ENCODE measurements around the gene ADORA2A.

ADORA2A gene

DNA sequence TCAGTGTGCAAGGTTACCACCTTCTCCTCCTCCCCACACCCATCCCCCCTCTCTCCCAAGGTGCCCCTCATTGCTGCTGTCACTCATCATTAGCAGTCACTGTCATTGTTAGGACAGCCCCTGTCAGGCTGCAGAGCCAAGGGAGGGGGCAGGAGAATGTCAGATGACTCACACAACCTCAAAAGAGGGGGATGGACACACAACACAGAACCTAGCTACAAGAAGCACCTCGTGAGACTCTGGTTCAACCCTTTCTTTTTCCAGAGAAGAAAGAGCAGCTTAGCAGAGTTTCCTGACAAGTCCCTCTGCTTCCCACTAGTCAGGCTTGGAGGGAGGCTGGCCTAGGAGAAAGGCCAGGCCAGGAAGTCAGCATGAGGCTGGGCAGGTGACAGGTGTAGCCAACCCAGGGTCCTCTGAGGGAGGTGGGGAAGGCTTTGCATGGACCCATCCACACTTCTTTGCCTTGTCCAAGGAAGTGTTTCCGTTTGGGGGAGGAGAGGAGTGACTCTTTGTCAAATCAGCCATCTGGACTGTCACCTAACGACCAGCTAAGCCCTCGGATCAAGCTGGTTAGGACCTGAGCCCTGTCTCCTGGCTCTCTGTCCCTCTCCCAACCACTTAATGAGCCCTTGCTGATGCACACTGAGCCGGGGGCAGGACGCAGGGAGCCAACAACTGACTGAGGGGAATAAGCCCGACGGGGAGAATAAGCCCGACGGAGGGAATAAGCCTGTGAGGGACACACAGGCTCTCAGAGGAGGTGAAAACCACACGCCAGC is 18.3 kb downstream of the ADORA2A start:
- no peak for DNase-seq (ENCODE audit: low read depth in 1 of 2, low spot score in 1 of 2)

DNA sequence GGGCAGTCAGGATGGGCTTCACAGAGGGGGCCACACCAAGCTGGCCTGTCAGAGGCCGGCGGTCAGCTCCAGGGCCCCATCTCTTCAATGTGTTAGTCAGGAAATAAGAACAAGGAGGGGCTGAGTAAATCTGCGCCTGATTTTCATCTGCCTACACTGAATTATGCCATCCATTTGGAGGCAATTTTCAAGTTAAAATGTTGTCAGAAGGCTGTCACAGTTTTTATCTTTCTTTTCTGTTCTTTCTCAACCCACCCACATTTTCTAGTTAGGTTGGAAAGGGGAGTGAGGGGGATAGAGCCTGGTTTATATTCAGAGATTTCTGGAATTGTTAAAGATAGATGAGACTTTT is 18.8 kb downstream of the ADORA2A start:
- no peak for DNase-seq (ENCODE audit: low read depth in 1 of 2, low spot score in 1 of 2)

DNA sequence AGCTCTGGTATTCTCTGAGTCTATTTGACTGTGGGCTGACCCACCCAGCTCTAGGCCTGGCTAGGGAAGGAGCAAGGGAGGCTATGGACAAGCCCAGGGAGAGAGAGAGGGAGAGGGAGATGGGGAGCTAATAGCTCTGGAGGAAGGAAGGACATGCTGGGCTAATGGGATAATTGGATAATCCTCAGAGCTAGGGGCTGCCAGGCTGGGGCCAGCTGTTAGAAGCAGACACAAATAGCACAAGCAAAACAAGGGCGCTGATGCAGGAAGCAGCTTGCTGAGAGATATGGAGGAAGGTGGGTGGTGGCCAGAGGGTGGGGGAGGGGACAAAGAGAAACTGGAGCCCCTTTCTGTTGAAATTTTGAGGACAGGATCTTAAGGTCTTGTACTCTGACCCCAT is 23.2 kb downstream of the ADORA2A start:
- no peak for DNase-seq (ENCODE audit: low read depth in 1 of 2, low spot score in 1 of 2)

DNA sequence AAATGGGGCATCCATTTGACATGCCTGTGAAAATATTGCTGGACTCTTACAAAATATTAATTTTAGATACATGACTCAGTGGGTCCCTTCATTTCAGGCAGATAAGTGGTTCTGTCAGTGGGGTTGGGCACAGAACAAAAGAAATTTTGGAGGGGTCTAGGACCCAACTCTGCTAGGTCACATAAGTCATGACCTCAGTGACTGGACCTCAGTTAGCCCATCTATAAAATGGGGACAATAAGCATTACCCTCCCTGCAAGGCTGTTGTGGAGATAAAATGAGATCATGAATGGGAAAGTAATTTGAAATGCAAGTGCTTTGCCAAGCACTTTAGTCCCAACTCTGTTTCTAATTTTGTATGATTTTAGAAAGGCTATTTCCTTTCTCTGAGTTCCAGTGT is 23.8 kb downstream of the ADORA2A start:
- DNase-seq (ENCODE audit: low read depth in 1 of 2, low spot score in 1 of 2), result no peak

DNA sequence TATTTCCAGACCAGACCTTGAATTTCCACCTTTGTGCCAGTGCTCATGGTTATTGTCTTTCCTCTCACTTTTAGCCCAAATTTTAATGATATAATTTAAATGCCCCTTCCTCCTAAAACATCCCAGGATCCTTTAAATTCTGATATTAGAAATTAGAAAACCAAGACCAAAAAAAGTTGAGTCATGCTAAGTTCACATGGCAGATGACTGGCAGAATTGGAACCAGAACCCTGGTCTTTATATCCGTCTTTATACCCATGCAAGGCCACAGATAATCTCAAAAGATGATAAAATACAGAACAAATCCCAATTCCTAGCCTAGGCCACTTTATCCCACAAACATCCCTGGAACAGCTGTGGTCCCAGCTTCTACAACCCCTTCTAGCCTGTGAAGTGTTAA is 26.5 kb downstream of the ADORA2A start:
- DNase-seq (ENCODE audit: low read depth in 1 of 2, low spot score in 1 of 2), result no peak

DNA sequence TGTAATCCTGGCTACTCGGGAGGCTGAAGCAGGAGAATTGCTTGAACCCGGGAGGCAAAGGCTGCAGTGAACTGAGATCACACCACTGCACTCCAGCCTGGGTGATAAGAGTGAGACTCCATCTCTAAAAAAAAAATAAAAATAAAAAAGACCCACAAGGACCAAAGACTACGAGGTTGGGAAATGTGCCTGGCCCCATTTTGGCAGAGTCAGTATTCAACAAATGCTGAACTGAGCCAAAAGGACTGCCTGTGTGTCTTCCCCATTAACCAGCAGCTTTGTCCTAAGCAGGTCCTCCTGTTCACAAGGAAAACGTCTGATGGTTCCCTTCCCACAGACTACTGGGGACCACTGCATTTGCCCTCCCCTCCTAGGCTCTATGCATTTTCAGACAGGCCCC is 27.6 kb downstream of the ADORA2A start:
- no peak for DNase-seq (ENCODE audit: low read depth in 1 of 2, low spot score in 1 of 2)

DNA sequence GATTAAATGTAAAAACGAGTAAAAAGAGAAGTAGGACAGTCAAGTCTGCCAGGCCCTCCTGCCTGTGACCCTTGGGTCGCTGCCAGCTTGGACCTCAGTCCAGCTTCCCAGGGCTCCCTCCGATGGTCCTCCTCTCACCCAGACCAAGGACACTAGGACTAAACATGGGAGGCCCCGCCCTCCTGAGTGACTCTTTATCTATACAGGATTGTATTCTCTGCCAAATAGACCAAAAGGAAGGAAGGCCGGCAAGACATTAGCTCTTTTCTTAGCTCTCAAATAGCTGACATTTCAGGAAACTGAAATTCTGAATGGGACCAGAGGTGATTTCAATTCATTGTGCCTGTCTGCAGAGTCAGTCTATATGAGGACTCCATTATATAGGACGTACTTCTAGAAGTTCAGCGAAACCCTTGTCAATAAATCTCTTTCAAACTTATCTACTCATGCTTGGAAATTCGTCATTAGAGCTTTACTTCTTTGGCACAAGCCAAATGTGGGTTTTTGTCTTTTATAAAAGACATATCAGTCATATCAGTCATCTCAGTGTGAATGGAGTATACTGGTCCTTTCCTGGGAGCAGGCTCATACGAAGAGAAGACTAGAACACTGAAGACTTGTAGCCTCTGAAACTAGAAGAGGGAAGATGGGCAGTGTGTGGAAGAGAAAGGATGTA is 28.5 kb downstream of the ADORA2A start:
- no peak for DNase-seq (ENCODE audit: low read depth in 1 of 2, low spot score in 1 of 2)

DNA sequence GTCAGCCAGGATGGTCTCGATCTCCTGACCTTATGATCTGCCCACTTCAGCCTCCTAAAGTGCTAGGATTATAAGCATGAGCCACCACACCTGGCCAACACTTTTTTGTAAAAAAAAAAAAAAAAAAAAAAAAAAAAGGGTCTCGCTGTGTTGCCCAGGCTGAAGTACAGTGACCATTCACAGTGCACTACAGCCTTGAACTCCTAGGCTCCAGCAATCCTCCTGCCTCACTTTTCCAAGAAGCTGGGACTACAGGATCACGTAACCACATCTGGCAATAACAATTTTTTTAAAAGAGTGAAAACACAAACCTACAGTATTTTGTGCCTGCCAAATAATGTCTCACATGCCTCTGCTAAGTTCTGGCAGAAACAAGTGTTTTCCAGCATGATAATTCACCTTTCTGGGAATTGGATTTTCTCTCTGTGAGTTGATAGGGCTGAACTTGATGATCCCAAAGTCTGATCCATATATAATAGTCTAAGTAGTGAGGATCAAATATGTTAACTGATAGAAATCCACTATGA is 30.6 kb downstream of the ADORA2A start:
- no peak for DNase-seq (ENCODE audit: low read depth in 1 of 2, low spot score in 1 of 2)

DNA sequence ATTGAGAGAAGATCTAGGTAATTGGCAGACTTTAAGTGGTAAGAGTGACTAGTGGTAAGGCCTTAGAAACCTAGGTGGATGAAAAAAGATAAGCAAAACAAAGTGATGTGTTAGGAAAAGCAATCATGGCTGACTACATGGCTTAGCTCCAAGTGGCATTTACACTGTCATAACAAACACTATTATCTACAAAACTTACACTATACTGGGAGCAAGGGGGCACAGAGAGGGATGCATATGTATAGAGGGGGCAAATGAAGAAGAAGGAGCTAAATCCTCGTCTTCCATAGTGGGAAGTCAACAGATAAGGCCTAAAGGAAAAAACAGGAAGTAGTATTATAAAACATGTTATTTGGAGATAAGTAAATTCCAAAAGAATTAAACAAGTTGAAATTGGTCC is 32.5 kb downstream of the ADORA2A start:
- DNase-seq (ENCODE audit: low read depth in 1 of 2, low spot score in 1 of 2), result no peak

DNA sequence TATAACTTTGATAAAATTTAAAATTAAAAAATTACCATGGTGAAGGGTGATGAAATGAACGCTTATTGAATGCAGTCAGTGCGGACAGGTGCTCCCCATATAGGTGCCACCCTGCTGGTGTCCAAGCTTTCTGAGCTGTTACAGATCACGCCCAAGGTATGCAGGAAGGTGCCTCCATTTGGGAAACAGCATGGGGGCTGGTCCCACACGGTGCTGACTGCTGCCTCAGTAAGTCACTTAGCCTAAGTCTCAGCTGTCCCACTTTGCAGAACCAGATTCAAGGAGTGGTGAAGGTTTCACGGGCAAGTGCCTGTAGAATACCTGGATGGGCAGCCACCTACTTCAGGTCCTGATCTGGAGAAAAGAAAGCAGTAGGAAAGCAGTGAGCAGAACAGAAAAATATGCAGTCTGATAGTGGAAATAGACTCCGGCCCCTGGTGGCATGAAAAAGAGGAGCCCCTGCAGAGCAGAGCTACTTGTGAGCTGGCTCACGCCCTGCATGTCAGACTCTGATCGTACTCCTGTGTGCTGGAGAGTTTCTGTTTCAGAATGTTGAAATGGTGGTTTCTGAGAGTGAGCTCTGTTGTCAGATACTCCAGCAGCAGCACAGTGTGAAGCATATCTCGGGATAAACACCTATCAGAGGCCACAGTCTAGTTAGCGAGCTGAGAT is 33.2 kb downstream of the ADORA2A start:
- no peak for DNase-seq (ENCODE audit: low read depth in 1 of 2, low spot score in 1 of 2)

DNA sequence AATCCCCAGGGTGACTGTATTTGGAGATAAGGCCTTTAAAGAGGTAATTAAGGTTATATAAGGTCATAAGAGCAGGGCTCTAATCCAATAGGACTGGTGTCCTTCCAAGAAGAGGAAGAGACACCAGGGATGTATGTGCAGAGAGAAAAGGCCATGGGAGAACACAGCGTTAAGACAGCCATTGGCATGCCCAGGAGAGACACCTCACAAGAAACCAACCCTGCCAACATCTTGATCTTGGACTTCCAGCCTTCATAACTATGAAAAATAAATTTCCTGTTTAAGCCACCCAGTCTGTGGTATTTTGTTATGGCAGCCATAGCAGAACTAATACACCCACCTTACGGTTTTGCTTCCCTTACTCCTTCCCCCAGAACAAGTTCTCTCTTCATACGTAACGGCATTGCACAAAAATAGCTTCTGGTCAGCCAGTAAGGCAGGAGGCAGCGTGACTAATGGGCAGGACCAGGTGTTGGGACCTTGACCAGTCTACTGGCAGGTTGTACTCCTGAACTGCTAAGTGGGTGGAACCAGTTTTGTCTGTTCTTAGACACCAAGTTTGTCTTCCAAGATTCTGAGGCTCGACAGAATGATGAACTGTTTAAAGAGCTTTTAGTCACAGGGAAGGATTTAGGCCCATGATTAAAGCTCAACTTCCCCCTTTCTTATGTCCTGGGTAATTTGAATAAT is 35.8 kb downstream of the ADORA2A start:
- DNase-seq (ENCODE audit: low read depth in 1 of 2, low spot score in 1 of 2), result no peak

DNA sequence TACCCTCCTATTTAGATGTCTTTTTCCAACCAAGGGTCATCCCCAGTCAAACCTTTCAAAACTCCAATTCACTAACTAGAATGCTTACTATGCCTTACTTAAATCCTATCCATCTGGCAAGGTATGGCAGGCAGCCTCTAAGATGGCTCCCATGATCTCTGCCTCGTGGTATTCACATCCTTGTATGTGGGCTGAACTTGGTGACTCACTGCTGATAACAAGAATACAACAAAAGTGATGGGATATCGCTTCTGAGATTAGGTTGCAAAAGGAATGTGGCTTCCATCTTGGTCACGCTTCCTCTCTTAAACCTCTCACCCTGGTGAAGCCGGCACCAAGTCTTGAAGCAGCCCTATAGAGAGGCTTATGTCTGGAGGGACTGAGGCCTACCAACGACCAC is 38.2 kb downstream of the ADORA2A start:
- DNase-seq (ENCODE audit: low read depth in 1 of 2, low spot score in 1 of 2), result no peak

DNA sequence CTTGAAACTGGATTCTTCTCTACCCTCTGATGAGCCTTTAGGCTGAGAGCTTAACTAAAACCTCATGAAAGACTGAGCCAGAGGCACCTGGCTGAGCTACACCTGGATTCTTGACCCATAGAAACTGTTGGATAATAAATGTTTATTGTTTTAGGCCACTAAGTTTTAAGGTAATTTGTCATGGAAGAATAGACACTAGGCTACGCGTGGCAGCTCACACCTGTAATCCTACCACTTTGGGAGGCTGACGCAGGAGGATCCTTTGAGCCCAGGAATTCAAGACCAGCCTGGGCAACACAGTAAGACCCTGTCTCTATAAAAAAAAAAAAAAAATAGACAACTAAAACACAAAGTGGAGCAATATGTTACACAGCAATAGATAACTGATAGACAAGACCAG is 38.6 kb downstream of the ADORA2A start:
- DNase-seq (ENCODE audit: low read depth in 1 of 2, low spot score in 1 of 2), result no peak

DNA sequence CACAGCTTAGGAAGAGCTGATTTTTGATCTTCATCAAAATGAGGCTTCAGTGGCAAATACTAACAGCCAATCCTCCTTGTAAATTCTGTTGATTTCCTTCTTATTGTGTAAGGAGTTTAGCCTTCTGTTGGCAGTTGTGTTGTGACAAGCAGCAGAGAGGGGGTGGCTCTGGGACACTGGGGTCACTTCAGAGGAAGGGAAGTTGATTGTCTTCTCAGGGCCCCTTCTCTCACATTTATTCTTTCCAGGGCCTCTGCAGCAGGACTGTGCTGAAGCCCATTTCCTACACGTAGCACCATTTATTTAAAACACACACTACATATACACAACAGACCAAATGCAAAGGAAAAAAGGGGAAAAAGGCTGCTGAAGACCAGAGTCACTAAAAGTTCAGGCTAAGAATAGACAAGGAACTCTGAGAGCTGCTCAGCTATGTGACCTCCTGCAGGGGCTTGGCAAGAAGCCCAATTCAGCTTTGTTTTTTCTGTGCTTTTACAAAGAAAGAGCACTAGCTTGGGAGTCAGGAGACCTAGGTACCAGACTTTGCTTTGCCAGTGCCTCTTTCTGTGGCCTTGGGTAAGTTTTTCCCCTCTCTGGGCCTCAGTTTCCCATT is 39.4 kb downstream of the ADORA2A start:
- no peak for DNase-seq (ENCODE audit: low read depth in 1 of 2, low spot score in 1 of 2)

DNA sequence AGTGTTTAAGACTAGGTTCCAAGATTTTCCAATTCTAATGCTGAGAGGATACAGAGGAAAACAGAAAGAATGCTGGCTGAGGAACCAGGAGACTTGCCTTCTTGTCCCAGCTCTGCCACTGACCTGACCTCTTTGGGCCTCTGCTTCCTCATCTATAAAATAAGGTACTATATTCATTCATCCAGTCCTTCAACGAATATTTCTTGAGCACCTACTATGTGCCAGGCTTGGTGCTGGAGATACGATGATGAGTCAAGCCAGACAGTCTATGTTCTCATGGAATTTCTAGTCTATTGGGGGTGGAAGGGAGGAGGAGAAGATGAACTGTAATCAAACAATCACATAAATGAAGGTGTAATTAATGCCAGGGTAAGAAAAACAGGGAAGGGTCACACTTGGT is 39.9 kb downstream of the ADORA2A start:
- no peak for DNase-seq (ENCODE audit: low read depth in 1 of 2, low spot score in 1 of 2)

DNA sequence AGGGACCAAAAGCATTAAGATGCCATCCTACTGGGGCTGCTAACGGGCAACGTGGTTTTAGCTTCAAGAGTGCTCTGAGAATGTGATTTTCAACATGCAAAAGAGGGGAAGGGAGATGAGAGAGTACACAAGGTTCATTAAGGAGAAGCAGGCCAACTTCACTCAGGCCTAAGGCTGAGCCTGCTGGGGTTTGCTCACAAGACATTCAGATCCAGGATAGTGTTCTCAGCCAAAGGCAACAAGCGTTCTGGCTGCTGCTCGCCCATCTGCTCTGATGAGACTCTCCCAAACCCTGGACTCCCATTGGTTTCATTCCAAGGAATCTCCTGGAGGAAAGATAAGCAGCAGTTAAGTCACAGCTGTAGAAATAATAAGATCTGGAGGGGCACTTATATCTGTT is 44.2 kb downstream of the ADORA2A start:
- DNase-seq (ENCODE audit: low read depth in 1 of 2, low spot score in 1 of 2), result no peak

DNA sequence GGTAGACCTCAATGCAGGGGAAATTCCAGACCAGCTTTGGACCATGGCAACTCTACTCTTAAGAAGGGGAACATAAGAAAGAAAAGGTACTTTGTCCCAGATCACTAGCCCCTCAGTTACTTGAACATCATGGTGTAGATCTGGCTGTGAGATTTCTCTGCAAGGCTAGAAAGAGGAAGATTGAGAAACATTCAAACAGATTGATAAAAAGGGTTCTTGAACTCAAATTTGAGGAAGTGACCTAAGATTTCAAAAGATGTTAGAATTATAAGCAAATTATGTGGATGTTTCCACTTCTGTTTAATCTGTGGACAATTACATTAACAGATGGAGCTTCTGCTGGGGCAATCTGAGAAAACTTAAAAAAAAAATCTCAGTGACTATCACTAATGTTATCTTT is 45.9 kb downstream of the ADORA2A start:
- DNase-seq (ENCODE audit: low read depth in 1 of 2, low spot score in 1 of 2), result no peak

DNA sequence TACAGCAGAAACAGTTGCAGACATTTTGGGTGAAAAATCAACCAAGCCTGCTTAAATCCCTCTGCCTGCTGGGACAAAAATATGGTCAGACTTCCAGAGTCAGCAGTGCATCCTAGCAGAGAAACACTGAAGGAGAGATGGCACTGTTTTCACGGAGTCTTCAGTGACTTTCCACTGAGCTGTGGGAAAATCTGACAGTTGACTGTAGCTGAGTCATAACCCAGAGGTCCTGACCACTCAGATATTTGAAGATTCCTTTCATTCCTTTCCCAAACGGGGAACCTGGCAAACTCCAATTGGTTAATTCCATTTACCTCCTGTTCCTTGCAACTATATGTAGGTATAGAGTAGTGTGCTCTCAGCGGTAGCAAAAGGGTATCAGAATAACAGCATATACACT is 46.8 kb downstream of the ADORA2A start:
- no peak for DNase-seq (ENCODE audit: low read depth in 1 of 2, low spot score in 1 of 2)

DNA sequence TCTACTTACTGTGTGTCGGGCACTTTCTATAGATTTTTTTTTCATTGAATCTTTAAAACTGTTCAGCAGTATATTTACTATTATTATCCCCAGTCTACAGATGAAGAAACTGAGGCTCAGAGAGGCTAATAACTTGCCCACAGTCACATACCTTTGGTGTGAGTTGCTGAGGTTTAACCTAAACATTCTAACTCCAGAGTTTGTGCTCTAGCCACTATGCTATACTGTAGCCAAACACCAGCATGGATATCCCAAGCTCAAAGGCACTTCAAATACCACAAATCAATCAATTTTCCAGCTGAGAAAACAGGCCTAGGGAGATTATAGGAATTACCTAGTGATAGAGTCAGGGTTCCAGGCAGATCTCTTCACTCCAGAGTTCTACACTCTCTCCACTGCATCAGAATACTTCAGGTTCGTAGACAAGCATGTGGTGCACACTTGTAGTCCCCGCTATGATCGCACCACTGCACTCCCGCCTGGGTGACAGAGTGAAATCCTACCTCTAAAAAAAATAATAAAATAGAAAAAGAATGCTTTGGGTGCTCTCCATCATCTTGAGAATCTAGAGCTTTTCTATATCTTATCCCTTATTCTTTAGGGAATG is 47.4 kb downstream of the ADORA2A start:
- no peak for DNase-seq (ENCODE audit: low read depth in 1 of 2, low spot score in 1 of 2)

DNA sequence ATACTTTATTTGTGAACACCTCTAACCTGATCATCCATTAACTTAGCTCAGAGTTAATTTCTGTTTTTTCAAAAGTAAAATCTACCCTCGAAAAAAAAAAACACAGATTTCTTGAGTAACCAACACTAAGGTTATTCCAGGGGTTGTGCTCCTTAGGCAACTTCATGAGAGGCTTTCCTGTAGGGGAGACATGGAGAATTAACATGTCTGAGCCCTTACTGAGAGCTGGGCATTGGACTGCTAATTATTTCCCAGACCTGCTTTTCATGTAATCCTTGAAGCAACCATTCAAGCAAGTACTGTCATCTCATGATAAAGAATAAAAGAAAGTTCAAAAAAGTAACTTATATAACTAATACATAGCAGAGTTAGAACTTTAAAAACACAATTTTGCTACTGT is 54.2 kb downstream of the ADORA2A start:
- no peak for DNase-seq (ENCODE audit: low read depth in 1 of 2, low spot score in 1 of 2)

DNA sequence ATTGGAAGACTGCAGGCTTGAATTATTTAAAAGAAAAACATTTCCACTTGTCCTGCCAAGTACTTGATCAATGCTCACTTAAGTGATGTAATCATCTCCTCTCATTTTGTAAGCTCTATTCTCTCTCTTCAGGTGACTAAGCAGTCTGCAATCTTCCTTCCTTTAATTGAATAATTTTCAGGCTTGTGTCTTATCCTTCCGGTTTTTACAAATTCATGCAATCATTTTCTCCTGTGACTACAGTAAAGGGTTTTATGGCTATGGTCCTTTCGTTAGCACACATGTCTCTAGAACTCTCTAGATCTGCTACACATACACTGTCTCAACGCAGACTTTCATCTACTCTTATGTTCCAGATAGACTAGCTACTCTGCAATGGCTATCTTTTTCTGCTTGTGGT is 55.2 kb downstream of the ADORA2A start:
- DNase-seq (ENCODE audit: low read depth in 1 of 2, low spot score in 1 of 2), result no peak
